Right atrium auricular region (tissue), 2 donors: Measurements from ENCODE around the gene OTUD7B. TPM values are rescaled to one million over a fixed set of nuclear protein-coding genes. Genes with fewer than 3 reads are reported as not detected.

ENCODE experiments used
- DNase-seq: peaks from one replicate; pipeline ENCODE4 v3.0.0-alpha.2; 2019; ENCODE audit warnings: low spot score
- H3K27ac ChIP-seq, 2 donors: fragments of 200-600 bp; sonication (generic); 1 replicate in 1 of 2; 2 replicates in 1 of 2; pipeline ENCODE4 v1.5.1; 2016 to 2019
- H3K27me3 ChIP-seq, 2 donors: fragments of 200-600 bp; sonication (generic); one replicate each; pipeline versions ENCODE4 v1.5.1 to v1.6.0; 2017 to 2019
- H3K36me3 ChIP-seq: fragments of 200-600 bp; sonication (generic); one replicate; pipeline ENCODE4 v1.5.1; 2016
- H3K4me1 ChIP-seq, 2 donors: fragments of 200-600 bp; sonication (generic); one replicate each; pipeline versions ENCODE4 v1.5.1 to v1.6.0; 2017 to 2019
- H3K4me3 ChIP-seq, 2 donors: fragments of 200-600 bp; sonication (generic); 1 replicate in 1 of 2; 2 replicates in 1 of 2; pipeline ENCODE4 v1.5.1; 2017 to 2019; ENCODE audit warnings: mild to moderate bottlenecking in 1 of 2, moderate library complexity in 1 of 2
- H3K9me3 ChIP-seq, 2 donors: fragments of 200-600 bp; sonication (generic); one replicate each; pipeline ENCODE4 v1.5.1; 2019
- total RNA-seq, 2 donors: library from RNA; depleted of rRNA; stranded (reverse); fragments of >200 nt; gene quantifications; one replicate each; pipeline ENCODE4 v1.1.0, GENCODE V29; 2016
- TF ChIP-seq, protein P1 (sequence below), 2 donors: fragments of 200-600 bp; sonication (generic); IDR thresholded peaks; one replicate each; pipeline ENCODE4 v1.5.1; 2019; ENCODE audit warnings: antibody characterized with exemption in 2 of 2

OTUD7B gene
- total RNA-seq, 2 donors from 2014 or later: 12.1 to 20.0 TPM

DNA sequence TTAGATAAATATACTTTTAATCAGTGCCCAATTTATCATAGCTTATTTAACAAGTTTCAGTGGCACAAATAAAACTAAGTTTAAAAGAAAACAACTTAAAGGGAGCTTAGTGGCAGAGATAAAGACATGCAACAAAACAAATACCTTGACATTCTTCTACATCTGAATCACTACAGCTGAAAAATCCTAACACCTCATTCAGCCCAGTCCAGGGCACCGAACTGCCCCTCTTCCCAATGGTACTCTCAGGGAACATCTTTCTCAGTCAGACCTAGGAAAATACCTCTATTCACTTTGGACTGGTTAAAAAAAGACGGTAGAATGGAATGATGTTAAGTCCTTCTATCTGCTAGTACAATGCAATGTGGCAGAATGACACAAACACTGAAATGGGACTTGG is 8.3 kb downstream of the OTUD7B start:
- Histone ChIP-seq H3K4me1 (peaks cover 0 to 38% of the 10 kb centered on the region in 2 donors), H3K4me3 (no peak overlapping the region), H3K9me3 (no peaks in the 10 kb centered on the region), H3K27me3 (no peaks in the 10 kb centered on the region), H3K27ac (peak overlapping the region in 1 of 2 donors; percentile 68), H3K36me3 (no peaks in the 10 kb centered on the region)
- TF ChIP-seq, protein P1, sequence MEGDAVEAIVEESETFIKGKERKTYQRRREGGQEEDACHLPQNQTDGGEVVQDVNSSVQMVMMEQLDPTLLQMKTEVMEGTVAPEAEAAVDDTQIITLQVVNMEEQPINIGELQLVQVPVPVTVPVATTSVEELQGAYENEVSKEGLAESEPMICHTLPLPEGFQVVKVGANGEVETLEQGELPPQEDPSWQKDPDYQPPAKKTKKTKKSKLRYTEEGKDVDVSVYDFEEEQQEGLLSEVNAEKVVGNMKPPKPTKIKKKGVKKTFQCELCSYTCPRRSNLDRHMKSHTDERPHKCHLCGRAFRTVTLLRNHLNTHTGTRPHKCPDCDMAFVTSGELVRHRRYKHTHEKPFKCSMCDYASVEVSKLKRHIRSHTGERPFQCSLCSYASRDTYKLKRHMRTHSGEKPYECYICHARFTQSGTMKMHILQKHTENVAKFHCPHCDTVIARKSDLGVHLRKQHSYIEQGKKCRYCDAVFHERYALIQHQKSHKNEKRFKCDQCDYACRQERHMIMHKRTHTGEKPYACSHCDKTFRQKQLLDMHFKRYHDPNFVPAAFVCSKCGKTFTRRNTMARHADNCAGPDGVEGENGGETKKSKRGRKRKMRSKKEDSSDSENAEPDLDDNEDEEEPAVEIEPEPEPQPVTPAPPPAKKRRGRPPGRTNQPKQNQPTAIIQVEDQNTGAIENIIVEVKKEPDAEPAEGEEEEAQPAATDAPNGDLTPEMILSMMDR (IDR thresholded peaks at IDR 0.05): no peak
- DNase-seq: no peak

- H3K4me1 ChIP-seq: peaks cover 0 to 46% of the 10 kb centered on the region in 2 donors
- DNase-seq: no peak
- no peaks in the 10 kb centered on the region for H3K36me3 ChIP-seq
- no peaks in the 10 kb centered on the region for H3K27me3 ChIP-seq
- TF ChIP-seq, protein P1 (IDR thresholded peaks at IDR 0.05): no peak
- no peaks in the 10 kb centered on the region for H3K9me3 ChIP-seq
- peak overlapping the region; percentile 10 to 68 for H3K27ac ChIP-seq
- no peak overlapping the region for H3K4me3 ChIP-seq
These were observed 9.1 kb downstream of the OTUD7B start for GRCh38 chr1:150001415-150001814.

- TF ChIP-seq, protein P1 (IDR thresholded peaks at IDR 0.05): no peak
- Histone ChIP-seq H3K27me3 (no peaks in the 10 kb centered on the region), H3K27ac (peak overlapping the region in 1 of 2 donors; percentile 7), H3K9me3 (no peaks in the 10 kb centered on the region), H3K4me3 (no peak overlapping the region), H3K36me3 (no peaks in the 10 kb centered on the region), H3K4me1 (peaks cover 0 to 60% of the 10 kb centered on the region in 2 donors)
- DNase-seq: no peak
These were observed 12.8 kb downstream of the OTUD7B start for GRCh38 chr1:149997585-149998262.

GRCh38 chr1:149995927-149996326 is 14.6 kb downstream of the OTUD7B start:
- DNase-seq: no peak
- TF ChIP-seq, protein P1 (IDR thresholded peaks at IDR 0.05): no peak
- Histone ChIP-seq H3K4me1 (peaks cover 0 to 46% of the 10 kb centered on the region in 2 donors), H3K27ac (no peak overlapping the region), H3K36me3 (no peaks in the 10 kb centered on the region), H3K27me3 (no peaks in the 10 kb centered on the region), H3K9me3 (no peaks in the 10 kb centered on the region), H3K4me3 (no peak overlapping the region)

DNA sequence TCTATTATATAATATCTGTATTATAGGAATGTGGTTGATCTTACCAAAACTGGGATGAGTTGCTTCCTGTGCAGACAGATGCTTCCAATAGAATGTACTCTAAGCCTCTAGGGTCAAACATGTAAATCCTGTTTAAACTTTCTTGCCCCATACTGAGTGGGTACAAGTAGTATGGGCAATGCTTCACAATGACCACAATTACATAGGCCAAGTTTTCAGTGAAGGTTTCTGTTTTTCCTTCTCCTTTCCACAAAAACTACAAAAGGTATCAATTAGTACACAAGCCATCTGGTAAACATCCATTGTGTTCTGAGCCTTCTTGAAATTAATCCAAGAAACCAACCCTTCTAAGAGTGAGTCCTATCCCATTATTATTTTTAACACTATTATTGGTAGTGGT is 16.8 kb downstream of the OTUD7B start:
- DNase-seq: no peak
- Histone ChIP-seq H3K27ac (no peak overlapping the region), H3K4me1 (peaks cover 0 to 40% of the 10 kb centered on the region in 2 donors), H3K27me3 (no peaks in the 10 kb centered on the region), H3K9me3 (no peaks in the 10 kb centered on the region), H3K4me3 (no peak overlapping the region), H3K36me3 (no peaks in the 10 kb centered on the region)
- TF ChIP-seq, protein P1 (IDR thresholded peaks at IDR 0.05): no peak

DNA sequence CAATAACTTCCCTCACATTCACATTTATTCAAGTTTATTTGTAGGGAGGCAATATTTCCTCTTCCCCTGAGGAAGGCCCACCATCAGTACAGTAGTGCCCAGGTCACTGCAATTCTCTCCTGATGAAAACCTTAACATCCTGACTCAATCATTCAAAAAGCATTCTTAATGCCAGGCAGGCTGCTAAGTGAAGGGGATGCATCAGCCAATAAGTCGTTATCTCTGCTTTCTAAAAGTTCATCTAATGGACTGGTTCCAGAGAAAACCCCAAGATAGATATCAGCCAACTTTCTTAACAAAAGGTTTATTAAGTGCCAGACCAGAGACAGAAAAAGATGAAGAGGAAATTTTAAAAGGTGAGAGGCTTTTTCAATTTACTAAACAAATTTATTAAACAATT is 17.3 kb downstream of the OTUD7B start:
- Histone ChIP-seq H3K36me3 (no peaks in the 10 kb centered on the region), H3K4me3 (no peak overlapping the region), H3K4me1 (peaks cover 0 to 40% of the 10 kb centered on the region in 2 donors), H3K27ac (no peak overlapping the region), H3K27me3 (no peaks in the 10 kb centered on the region), H3K9me3 (no peaks in the 10 kb centered on the region)
- TF ChIP-seq, protein P1 (IDR thresholded peaks at IDR 0.05): no peak
- DNase-seq: no peak
